NCI-H2196 treated with DMSO at 0.1 percent for 48 hours (cell line): ENCODE data around the gene ITGBL1.

Experiments used
- DNase-seq: peaks from one replicate; lab custom pipeline; 2025; ENCODE audit not compliant: unreplicated experiment; lab: John Stamatoyannopoulos, UW

The ITGBL1 gene

GRCh38 chr13:101452519-101453485, at the start of gene ITGBL1:
TSS of gene ITGBL1 (plus strand) at chr13:101452675. CDS start at chr13:101452834, 159 bp downstream.
- no peak for DNase-seq

GRCh38 chr13:101406791-101407190, 45.7 kb upstream of the ITGBL1 start:
- DNase-seq = no peak

- no peak for DNase-seq
Measured at GRCh38 chr13:101408154-101408553, 44.3 kb upstream of the ITGBL1 start.

- DNase-seq = no peak
Measured at GRCh38 chr13:101408992-101409656, 43.4 kb upstream of the ITGBL1 start.

GRCh38 chr13:101412076-101412475, 40.4 kb upstream of the ITGBL1 start:
- no peak for DNase-seq

GRCh38 chr13:101415358-101416174, 36.9 kb upstream of the ITGBL1 start:
- DNase-seq = no peak

GRCh38 chr13:101416181-101417042, 36.1 kb upstream of the ITGBL1 start, which contains the start of gene NALCN:
TSS of gene NALCN (minus strand) at chr13:101416508. CDS start at chr13:101399126, 17,382 bp downstream.
- DNase-seq = no peak

GRCh38 chr13:101417043-101417406, 35.5 kb upstream of the ITGBL1 start:
- no peak for DNase-seq

GRCh38 chr13:101417501-101417900, 35.0 kb upstream of the ITGBL1 start:
- DNase-seq = no peak

- DNase-seq = no peak
Measured at GRCh38 chr13:101423872-101424271, 28.6 kb upstream of the ITGBL1 start.

- no peak for DNase-seq
Measured at GRCh38 chr13:101424381-101425155, 27.9 kb upstream of the ITGBL1 start.

- no peak for DNase-seq
Measured at GRCh38 chr13:101425156-101425471, 27.4 kb upstream of the ITGBL1 start.

- no peak for DNase-seq
Measured at GRCh38 chr13:101425623-101426022, 26.9 kb upstream of the ITGBL1 start.

- DNase-seq = no peak
Measured at GRCh38 chr13:101429733-101430132, 22.7 kb upstream of the ITGBL1 start.

GRCh38 chr13:101433895-101434294, 18.6 kb upstream of the ITGBL1 start:
- no peak for DNase-seq

GRCh38 chr13:101434486-101434885, 18.0 kb upstream of the ITGBL1 start:
- no peak for DNase-seq

GRCh38 chr13:101447852-101448251, 4.6 kb upstream of the ITGBL1 start:
- no peak for DNase-seq

GRCh38 chr13:101449790-101450748, 2.4 kb upstream of the ITGBL1 start:
- DNase-seq = no peak

- DNase-seq = no peak
Measured at GRCh38 chr13:101450749-101451130, 1.7 kb upstream of the ITGBL1 start.
